ENCODE data around the gene SLC25A44.

GRCh38 chr1:156238248-156238647 lies 44.3 kb downstream of the SLC25A44 start:
- TF ChIP-seq SUZ12 (IDR thresholded peaks at IDR 0.05; ENCODE audit: extremely low read depth, insufficient read depth, insufficient read length): no peak
- TF ChIP-seq YY1 (IDR thresholded peaks at IDR 0.05; ENCODE audit: insufficient read depth, insufficient read length): no peak
- TF ChIP-seq ZNF274 (IDR thresholded peaks at IDR 0.05; ENCODE audit: low read depth, low read length): no peak
